ENCODE results near the gene EXOSC7. TPM values are rescaled to one million over a fixed set of nuclear protein-coding genes. Genes with fewer than 3 reads are reported as not detected.
"Not testable (repeated sequence)": the region's sequence is repeated elsewhere in the genome, so short reads cannot be mapped to it uniquely, and the experiment has no call there.

Gene EXOSC7
- total RNA-seq, 2 experiments from 2014 or later, result 47.8 to 49.0 TPM

DNA sequence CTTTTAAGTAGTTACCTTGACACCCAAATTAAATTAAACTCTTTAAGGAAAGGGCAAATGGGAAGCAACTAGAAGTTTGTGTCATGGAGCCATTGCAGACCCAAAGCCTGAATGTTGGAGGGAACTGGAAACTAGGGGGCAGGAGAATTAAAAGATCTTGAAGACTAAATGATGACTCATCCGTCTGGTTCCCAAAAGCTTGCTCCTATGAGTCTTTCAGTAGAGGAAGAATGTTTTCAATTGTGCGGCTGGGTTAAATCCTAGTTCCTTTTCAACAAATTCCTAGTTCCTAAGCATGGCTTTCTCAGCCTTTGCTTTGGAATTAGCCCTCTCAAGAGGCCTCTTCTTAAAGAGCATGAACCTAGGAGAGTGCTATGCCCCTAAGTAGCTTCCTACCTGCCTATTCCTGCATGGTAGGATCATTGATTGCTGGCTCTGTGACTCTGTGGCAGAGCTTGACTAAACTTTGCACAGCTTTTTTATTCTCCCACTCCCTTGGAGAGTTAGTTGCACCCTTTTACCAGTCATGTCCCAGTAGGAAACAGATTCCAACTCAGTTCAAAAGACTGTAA is 67.8 kb downstream of the EXOSC7 start:
- POLR2A ChIA-PET, result interaction anchor here (0.7 kb wide), 2 partner anchors 14 to 20 kb away, joined by 3 to 5 read pairs; no protein-coding TSS in a partner anchor

DNA sequence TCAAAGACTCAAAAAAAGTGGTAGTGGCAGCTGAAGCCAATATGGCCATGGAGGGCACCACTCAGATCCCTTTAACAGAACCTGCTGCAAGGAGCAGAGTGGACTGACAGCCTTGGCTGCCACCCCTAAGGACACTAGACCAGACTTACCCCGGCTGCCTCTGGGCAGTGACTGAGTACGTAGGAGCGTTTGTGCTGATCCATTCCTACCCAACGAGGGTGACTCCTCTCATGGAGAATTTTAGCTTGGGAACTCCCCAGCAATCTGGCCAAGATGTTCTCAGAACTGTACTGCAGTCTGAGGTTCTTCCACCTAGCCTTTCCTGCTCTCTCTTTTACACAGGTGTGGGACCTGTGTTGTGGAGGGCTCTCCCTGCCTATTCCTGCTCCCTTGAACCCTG is 72.2 kb downstream of the EXOSC7 start:
- Mint-ChIP-seq H3K4me1 (no peaks in the 10 kb centered on the region), H3K27me3 (peaks cover 52% of the 10 kb centered on the region), H3K27ac (no peak overlapping the region), H3K9me3 (no peaks in the 10 kb centered on the region), H3K4me3 (no peak overlapping the region), H3K36me3 (no peaks in the 10 kb centered on the region)
- POLR2A ChIA-PET, result no interaction called here
- DNase-seq (no peak), ATAC-seq (ENCODE audit: low read depth) (no peak)

More for the DNA sequence above, 67.8 kb downstream of the EXOSC7 start:
- no peak for ATAC-seq (ENCODE audit: low read depth)
- Mint-ChIP-seq H3K27me3 (peaks cover 31% of the 10 kb centered on the region), H3K4me3 (no peak overlapping the region), H3K4me1 (peaks cover 21% of the 10 kb centered on the region), H3K36me3 (no peaks in the 10 kb centered on the region), H3K9me3 (no peaks in the 10 kb centered on the region), H3K27ac (no peak overlapping the region)
- no peak for DNase-seq

DNA sequence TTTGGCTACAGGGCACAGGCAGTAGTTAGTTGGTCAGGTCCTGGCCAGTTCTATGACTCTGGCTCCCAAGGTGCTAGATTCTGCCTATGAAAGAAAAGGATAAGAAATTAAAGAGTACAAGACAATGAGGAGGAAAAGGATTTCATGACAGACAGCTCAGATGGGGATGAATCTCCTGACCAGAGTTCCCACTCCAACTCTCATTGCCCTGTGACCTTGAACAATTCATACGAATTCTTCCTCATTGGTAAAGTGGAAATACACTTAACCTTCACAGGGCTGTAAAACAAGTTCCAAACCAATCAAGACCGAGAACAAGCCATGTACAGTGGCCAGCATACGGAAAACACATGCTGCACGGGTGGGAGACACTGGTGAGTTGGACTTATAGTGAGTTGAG is 73.8 kb downstream of the EXOSC7 start:
- DNase-seq (no peak), ATAC-seq (ENCODE audit: low read depth) (no peak)
- Mint-ChIP-seq H3K4me1 (peaks cover 10% of the 10 kb centered on the region), H3K4me3 (no peak overlapping the region), H3K36me3 (no peaks in the 10 kb centered on the region), H3K27ac (no peak overlapping the region), H3K27me3 (peaks cover 52% of the 10 kb centered on the region), H3K9me3 (no peaks in the 10 kb centered on the region)
- POLR2A ChIA-PET, result no interaction called here

DNA sequence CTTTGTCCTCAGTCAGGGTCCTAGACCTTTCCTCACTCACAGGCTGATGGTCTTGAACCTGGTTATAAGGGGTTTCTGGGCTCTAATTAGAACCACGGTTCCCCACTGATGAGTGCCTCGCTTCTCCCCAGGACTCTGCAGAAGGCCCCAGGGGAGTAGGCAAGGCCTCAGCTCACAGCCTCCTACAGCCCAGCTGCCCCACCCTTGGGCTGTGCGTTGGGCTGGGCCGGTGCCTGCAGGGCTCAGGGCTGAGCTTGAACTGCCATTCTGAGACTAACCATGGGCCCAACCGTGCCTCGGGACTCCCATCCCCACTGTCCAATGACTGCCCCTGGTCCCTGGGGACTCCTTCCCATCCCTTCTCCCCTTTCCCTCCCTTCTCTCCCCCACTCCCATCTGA is 75.6 kb downstream of the EXOSC7 start:
- POLR2A ChIA-PET, result no interaction called here
- Mint-ChIP-seq H3K27ac (no peak overlapping the region), H3K36me3 (no peaks in the 10 kb centered on the region), H3K4me1 (peaks cover 14% of the 10 kb centered on the region), H3K9me3 (no peaks in the 10 kb centered on the region), H3K4me3 (no peak overlapping the region), H3K27me3 (peaks cover 45% of the 10 kb centered on the region)
- no peak for ATAC-seq (ENCODE audit: low read depth)
- no peak for DNase-seq

DNA sequence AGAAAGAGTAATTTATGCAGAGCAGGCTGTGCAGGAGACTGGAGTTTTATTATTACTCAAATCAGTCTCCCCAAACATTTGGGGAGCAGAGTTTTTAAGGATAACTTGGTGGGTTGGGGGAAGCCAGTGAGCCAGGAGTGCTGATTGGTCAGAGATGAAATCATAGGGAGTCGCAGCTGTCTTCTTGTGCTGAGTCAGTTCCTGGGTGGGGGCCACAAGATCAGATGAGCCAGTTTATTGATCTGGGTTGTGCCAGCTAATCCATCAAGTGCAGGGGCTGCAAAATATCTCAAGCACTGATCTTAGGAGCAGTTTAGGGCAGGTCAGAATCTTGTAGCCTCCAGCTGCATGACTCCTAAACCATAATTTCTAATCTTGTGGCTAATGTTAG is 77.8 kb downstream of the EXOSC7 start:
- H3K36me3 Mint-ChIP-seq; H3K9me3 Mint-ChIP-seq; POLR2A ChIA-PET; H3K4me3 Mint-ChIP-seq; DNase-seq; H3K27ac Mint-ChIP-seq; ATAC-seq (ENCODE audit: low read depth): not testable (repeated sequence)
- Mint-ChIP-seq H3K4me1 (peaks cover 18% of the 10 kb centered on the region), H3K27me3 (peaks cover 34% of the 10 kb centered on the region)

DNA sequence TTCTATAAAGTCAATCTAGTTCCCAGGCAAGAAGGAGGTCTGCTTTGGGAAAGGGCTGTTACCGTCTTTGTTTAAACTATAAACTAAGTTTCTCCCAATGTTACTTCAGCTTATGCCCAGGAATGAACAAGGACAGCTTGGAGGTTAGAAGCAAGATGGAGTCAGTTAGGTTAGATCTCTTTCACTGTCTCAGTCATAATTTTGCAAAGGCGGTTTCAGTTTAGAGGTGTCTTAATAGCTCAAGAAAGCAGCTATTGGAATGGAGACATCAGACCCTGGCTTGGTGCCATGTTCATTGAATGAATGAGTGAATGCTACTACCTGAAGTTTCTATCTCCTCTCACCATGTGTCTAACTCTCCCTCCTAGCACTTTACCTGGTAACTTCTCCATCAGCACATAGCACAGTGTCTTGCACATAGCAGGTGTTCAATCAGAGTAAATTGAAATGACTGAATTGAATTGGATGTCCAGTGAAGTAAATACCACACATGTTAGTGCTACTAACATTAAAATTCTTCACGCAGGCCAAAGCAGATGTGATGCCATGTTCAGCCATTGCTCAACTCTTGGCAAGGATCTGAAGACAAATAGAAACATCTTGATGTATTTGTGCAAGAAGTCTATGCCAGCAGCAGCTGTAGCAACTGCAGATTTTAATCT is 78.3 kb downstream of the EXOSC7 start:
- Mint-ChIP-seq H3K27ac (no peak overlapping the region), H3K27me3 (peaks cover 29% of the 10 kb centered on the region), H3K4me1 (peaks cover 18% of the 10 kb centered on the region), H3K9me3 (no peaks in the 10 kb centered on the region), H3K36me3 (no peaks in the 10 kb centered on the region), H3K4me3 (no peak overlapping the region)
- DNase-seq (no peak), ATAC-seq (ENCODE audit: low read depth) (no peak)
- POLR2A ChIA-PET, result no interaction called here

DNA sequence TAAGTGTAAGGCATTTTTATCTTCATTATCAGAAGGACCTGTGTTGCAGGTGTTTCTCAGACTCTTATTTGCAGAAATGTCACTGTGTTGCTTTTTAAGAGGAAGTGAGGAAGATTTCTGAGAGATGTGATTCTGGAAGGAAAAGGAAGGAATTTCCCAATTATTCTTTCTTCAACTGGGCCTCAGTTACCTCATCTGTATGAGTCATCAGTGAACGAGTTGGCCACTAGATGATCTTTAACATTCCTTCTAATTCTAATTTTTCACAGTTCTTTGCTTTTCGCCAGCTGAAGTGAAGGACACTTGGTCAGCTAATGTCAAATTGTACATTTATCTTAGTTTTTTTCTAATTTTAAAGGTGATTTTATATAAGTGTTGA is 79.0 kb downstream of the EXOSC7 start:
- Mint-ChIP-seq H3K4me1 (peaks cover 18% of the 10 kb centered on the region), H3K9me3 (no peaks in the 10 kb centered on the region), H3K36me3 (no peaks in the 10 kb centered on the region), H3K27me3 (peaks cover 23% of the 10 kb centered on the region), H3K4me3 (no peak overlapping the region), H3K27ac (no peak overlapping the region)
- ATAC-seq (ENCODE audit: low read depth) (no peak), DNase-seq (no peak)
- POLR2A ChIA-PET, result interaction anchor here (1.5 kb wide), 1 partner anchor 13 kb away, joined by 4 read pairs; no protein-coding TSS in a partner anchor

DNA sequence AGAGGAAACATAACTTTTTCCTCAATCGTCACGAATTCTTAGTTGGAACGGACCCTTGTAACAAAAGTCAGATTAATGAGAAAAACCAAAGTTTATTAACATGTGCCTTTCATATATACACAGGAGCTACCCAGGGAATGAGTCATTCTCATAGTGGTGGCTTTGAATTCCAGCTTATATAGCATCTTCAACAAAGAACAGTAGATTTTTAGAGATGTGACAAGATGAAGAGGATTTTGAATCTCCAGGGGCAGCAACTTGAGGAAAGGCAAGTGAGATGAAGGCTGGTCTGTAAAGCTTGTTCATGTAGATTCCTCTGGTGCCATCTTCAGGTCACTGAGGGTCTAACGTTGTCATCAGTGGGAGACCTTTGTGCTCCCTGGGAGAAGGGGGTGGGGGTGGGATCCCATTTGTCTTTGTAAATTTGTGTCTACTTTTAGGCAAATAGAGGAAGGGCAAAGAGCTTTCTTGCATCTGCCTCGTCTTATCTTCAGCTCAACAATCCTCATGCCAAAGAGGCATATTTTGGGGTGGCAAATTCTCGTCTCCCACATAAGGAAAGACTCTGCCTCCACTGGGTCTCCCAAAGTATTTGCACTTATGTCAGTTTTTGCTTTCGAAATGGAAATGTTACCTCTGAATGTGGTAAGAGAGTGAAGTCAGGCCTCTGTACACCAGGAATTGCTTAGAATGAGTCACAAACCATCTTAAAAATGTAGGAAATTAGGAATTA is 79.5 kb downstream of the EXOSC7 start:
- Mint-ChIP-seq H3K36me3 (no peaks in the 10 kb centered on the region), H3K27ac (no peak overlapping the region), H3K4me3 (no peak overlapping the region), H3K9me3 (no peaks in the 10 kb centered on the region), H3K27me3 (peaks cover 18% of the 10 kb centered on the region), H3K4me1 (peaks cover 18% of the 10 kb centered on the region)
- ATAC-seq (ENCODE audit: low read depth), result no peak
- POLR2A ChIA-PET, result interaction anchor here (1.5 kb wide), 1 partner anchor 14 kb away, joined by 4 read pairs; no protein-coding TSS in a partner anchor
- DNase-seq, result no peak

DNA sequence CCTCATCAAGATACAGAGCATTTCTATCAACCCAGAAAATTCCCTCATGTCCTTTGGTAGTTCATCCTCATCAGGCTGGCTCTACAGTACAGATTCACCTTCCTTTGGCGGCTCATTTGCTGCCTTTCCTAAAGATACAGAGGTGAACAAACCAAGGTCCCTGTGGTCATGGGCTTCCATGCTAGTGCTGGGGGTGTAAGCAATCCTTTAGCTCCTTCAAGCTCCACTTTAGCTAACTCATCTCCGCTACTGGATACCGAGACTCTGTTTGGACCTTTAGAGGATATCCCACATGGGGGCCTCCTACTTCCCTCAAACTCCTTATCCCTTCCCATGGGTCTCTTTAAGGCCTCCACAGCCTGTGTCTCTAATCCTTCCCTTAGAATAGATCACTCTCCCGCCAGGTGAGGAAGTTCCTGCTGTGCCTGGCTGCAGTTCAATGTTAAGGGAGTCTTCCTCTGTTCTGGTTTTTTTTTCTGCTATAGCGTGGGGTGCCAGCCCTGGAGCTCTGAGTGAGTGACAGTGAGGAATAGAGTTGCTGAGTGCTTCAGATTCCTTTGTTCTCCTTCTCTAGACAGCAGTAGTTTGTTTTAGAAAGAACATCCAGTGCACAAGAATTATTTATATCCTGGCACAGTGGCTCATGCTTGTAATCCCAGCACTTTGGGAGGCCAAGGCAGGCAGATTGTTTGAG is 80.7 kb downstream of the EXOSC7 start:
- Mint-ChIP-seq H3K4me3 (no peak overlapping the region), H3K27me3 (peaks cover 12% of the 10 kb centered on the region), H3K9me3 (no peaks in the 10 kb centered on the region), H3K27ac (no peak overlapping the region), H3K4me1 (peaks cover 18% of the 10 kb centered on the region), H3K36me3 (no peaks in the 10 kb centered on the region)
- POLR2A ChIA-PET, result interaction anchor here (0.6 to 1.5 kb wide), 2 partner anchors 13 to 15 kb away, joined by 4 to 5 read pairs; no protein-coding TSS in a partner anchor
- no peak for ATAC-seq (ENCODE audit: low read depth)
- no peak for DNase-seq

DNA sequence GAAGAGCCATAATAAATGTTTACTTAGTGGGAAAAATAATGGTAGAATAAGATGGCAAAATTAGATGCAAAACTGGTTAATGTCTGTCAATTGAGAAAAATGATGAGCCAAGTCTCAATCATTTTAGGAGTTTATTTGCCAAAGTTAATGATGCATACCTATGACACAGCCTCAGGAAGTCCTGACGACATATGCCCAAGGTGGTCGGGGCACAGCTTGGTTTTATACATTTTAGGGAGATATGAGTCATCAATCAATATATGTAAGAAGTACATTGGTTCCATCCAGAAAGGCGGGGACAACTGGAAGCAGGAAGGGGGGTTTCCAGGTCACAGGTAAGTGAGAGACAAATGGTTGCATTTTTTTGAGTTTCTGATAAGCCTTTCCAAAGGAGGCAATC is 81.5 kb downstream of the EXOSC7 start:
- Mint-ChIP-seq H3K4me3 (no peak overlapping the region), H3K9me3 (no peaks in the 10 kb centered on the region), H3K36me3 (no peaks in the 10 kb centered on the region), H3K4me1 (peaks cover 20% of the 10 kb centered on the region), H3K27me3 (peaks cover 12% of the 10 kb centered on the region), H3K27ac (no peak overlapping the region)
- POLR2A ChIA-PET, result interaction anchor here (0.6 kb wide), 1 partner anchor 14 kb away, joined by 5 read pairs; no protein-coding TSS in a partner anchor
- no peak for ATAC-seq (ENCODE audit: low read depth)
- DNase-seq, result no peak

DNA sequence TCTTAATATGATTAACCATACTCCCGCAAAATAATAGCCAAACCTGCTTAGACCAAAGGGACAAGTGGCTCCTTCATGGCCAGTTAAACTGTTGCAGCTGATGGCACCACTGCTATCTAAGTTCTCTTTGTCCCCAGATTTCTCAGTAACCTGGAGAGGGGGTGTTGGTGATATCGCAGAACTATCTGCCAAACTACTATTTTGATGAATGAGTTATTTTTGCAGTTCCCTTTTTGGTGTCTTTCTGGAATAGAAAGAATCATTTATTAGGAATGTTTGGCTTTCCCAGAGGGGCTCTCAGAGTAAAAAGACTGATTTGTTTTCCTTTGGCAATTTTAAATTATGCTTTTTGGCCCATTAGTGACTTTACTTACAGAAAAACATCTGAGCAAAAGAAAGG is 83.1 kb downstream of the EXOSC7 start:
- DNase-seq (no peak), ATAC-seq (ENCODE audit: low read depth) (no peak)
- H3K4me1 Mint-ChIP-seq, result peaks cover 14% of the 10 kb centered on the region
- H3K36me3 Mint-ChIP-seq, result no peaks in the 10 kb centered on the region
- H3K4me3 Mint-ChIP-seq, result no peak overlapping the region
- no peak overlapping the region for H3K27ac Mint-ChIP-seq
- peaks cover 12% of the 10 kb centered on the region for H3K27me3 Mint-ChIP-seq
- no peaks in the 10 kb centered on the region for H3K9me3 Mint-ChIP-seq
- POLR2A ChIA-PET, result interaction anchor here (0.7 kb wide), 1 partner anchor 401 kb away, joined by 3 read pairs; no protein-coding TSS in a partner anchor

DNA sequence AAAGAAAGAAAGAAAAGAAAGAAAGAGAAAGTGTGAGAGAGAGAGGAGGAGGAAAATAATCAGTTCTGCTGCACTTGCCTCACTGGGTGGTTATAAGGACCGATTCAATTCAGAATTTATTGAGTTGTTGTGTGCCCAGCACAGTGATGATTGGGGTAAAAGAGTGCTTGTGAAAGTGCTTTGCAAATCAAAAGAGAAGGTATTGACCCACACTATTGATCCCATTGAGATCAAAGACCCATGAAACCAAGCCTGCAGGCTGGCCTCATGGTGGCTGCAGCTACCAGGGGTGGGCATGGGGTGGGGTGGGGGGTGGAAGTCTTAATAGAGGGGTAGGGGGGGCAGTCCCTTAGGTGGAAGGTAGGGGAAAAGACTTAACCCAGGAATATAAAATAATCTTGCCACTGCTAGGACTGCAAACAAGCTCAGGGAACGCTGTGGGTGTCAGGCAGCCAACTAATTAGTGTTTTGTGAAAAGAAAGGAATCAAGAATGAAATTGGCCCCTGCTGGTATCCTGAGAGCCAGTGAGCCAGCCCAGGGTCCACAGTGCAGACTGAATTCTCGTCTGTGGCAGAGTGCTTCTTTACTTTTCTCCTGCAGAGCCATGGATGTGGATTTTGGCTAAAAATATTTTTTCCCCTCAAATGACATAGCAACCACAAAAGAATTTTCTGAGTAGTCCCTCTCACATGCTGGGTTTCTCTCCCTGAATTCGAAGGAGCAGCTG is 84.3 kb downstream of the EXOSC7 start:
- Mint-ChIP-seq H3K9me3 (no peaks in the 10 kb centered on the region), H3K27me3 (peaks cover 12% of the 10 kb centered on the region), H3K4me1 (peaks cover 18% of the 10 kb centered on the region), H3K4me3 (no peak overlapping the region), H3K27ac (no peak overlapping the region), H3K36me3 (no peaks in the 10 kb centered on the region)
- POLR2A ChIA-PET, result no interaction called here
- DNase-seq (no peak), ATAC-seq (ENCODE audit: low read depth) (no peak)
